Stimulated activated CD8-positive, alpha-beta memory T cell treated with anti-CD3 and anti-CD28 coated beads, Interleukin-7, amount 100 ng/mL, for 4 hours (primary cell): ENCODE measurements around the gene TBX10.
"Not testable (repeated sequence)": the region's sequence is repeated elsewhere in the genome, so short reads cannot be mapped to it uniquely, and the experiment has no call there.

Source experiments
- DNase-seq, 2 donors: peaks; one replicate each; pipeline ENCODE4 v3.0.0-alpha.2; 2020; ENCODE audit warnings: low read depth in 2 of 2

The TBX10 gene

GRCh38 chr11:67646535-67647336 is 7.2 kb upstream of the TBX10 start:
- DNase-seq: no peak

- no peak for DNase-seq
Observed at GRCh38 chr11:67645521-67646461, 6.2 kb upstream of the TBX10 start.

- no peak for DNase-seq
Observed at GRCh38 chr11:67644472-67645418, 5.2 kb upstream of the TBX10 start.

- DNase-seq: no peak
Observed at GRCh38 chr11:67644042-67644441, 4.5 kb upstream of the TBX10 start.

- no peak for DNase-seq
Observed at GRCh38 chr11:67642173-67643120, 2.9 kb upstream of the TBX10 start.

GRCh38 chr11:67641338-67642172 is 2.0 kb upstream of the TBX10 start:
- DNase-seq: no peak

DNA sequence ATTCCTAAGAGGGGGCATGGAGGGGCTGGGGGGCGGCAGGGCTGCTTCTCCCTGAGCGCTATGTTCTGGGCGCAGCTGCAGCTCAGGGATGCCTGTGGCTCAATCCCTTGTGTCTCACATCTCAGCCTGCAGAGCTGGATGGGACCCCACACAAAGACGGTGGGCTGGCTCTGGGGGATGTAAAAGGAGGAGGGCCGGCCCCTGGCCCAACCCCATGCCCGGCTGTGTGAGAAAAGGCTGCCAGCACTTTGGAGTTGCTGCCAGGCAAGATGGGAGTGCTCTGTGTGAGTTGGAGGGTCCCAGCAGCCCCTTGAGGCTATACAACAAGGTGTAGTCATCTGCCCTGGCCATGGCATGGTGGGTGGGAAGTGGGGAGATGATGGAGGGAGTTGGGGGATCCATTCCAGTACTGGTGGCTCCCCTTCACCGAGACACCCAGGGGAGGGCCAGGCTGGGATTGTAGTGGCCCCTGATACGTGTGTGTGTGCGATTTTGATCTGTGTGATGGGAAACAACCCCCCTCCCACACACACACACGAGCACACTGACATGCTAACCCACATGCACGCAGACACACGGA is 1.3 kb upstream of the TBX10 start:
- DNase-seq: no peak

- peak in 1 of 2 donors; percentile 27 for DNase-seq
Observed at GRCh38 chr11:67640021-67640757, 626 bp upstream of the TBX10 start.

- DNase-seq: no peak
Observed at GRCh38 chr11:67638535-67639437, 777 bp downstream of the TBX10 start.

DNA sequence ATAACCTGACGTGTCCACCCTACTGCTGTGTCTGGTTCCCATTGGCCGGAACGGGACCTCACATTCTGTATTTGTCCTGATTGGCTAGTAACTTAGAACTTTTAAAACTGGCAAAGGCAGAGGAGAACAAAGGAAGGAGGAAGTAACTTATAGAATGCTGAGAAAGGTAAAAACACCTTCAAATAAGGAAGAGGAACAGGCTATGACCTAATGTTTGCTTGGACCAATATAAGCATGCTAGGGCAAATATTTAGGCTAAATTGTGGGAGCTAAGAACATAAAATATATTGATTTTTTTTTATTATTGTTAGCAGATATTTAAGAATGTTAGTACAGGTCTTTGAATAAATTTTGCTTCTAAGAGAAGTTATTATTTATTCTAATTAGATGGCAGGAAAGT is 2.1 kb downstream of the TBX10 start:
- DNase-seq: not testable (repeated sequence)

DNA sequence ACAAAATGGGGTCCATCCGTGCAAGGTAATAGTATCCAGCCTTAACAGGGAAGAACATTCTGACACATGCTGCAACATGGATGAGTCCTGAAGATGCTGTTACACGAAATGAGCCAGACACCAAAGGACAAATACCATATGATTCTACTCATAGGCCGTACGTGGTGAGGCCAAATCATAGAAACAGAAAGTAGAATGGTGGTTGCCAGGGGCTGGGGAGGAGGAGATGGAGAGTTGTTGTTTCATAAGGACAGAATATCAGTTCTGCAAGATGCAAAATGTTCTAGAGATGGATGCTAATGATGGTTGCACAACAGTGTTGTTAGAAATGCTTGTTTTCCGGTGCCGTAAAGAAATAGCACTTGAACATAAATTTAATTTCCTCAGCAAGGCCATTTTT is 2.6 kb downstream of the TBX10 start:
- no peak for DNase-seq

DNA sequence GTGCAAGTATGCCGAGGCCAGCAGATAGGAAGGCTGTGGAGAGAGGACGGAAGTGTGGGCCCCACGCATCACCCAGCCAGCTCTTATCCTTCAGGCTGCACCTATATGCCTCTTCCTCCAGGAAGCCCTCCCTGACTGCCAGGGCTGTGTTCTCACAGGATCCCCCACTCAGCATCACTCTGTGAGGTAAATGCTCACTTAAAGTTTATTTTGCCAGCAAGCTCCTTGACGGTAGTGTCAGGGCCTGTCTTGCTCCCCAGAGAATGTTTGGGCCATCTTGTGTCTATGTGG is 4.4 kb downstream of the TBX10 start:
- no peak for DNase-seq

DNA sequence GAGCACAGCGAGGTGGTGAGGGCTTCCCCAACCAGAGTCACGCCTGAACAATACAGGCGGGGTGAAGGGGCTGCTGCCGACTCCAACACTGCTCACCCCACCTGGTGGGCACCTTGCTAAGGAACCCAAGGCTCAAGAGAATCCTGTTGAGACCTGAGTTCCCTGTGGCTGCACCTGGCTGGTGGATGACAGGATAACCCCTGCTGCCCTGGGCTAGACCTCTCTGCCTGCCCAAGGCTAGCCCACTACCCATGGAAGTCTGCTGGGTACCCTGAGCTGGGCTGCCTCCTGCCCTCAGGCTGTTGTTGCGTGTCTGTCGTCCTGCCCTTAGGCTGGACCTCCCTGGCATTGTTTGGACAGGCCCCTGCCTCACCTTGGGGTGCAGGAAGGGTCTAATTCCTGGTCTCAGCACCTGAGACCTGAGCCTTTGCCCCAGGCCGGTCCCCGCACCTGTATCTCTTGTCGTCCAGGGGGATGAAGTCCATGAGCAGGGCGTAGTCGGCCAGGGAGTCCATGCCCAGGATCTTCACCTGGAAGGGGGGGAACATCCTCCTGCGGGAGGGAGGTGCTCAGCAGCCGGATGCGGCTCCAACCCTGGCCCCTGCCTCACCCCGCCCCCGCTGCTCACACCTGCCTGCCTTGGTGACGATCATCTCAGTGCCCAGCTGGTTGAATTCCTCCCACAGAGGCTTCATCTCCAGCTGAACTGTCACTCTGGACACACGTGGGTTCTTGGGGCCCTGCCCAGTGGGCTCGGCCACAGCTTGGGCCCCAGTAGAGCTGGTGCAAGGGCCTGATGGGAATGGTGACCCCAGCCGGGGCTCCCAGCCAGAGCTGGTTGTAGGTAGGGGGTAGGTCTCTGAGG is 5.0 kb downstream of the TBX10 start:
- no peak for DNase-seq

DNA sequence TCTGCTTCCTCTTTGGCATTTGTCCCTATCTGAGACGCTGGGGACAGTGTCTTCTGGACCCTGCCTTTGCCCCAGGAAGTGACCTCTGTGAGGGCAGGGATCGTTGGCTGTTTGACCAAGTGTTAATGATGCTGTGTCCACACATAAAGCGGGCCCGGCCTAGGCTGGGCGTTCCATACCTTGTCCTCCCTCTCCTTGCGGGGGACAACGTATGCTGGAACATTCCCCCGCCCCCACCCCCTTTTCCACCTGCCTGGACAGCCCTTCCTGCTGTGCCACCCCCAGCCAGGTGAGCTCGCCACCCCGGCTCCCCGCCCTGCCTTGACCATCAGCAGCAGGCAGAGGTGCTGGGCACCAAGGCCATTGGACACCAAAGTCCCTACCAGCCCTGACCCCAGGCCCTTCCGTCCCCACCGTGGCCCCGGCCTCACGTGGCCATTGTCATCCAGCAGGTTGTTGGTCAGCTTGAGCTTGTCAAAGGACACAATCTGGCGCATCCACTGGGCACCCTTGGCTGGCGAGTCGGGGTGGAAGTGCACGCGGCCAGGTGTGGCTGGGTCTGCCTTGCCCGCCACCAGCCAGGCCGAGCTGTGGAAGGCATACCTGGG is 5.7 kb downstream of the TBX10 start:
- no peak for DNase-seq

DNA sequence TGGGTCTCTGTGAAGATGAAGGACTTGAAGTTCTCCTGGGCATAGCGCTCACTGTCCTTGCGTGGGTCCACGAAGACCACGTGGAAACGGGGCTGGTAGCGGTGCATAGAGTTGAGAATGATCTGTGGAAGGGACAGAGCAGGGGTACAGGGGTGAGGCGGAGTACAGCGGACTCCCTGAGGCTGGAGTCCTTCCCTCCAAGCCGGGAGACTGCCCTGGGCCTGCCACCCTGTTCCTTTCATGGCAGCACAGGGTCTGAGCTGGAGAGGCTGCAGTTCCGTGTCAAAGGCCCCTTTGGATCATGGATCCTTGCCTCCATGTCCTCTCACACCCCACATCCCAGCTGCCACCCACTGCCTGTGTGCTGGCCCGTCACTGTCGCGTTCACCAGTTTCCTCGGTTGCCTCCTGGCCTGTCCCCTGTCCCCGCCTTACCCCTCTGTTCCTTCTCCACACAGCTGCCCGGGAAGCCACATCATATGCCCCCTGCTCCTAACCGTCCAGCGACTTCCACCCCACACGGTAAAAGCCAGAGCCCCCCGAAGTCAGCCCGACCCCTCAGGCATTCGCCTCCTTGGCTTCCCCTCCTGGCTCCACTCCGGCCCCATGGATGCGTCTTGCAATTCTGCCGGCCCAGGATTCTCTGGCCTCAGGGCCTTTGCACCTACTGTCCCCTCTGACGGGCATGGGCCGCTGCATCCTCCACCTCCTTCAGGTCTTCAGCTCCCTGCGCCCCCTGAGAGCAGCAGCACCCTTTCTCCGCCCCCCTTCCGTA is 6.4 kb downstream of the TBX10 start:
- DNase-seq: no peak
